DND-41 (cell line): ENCODE results near the gene POU2F3.
"Not testable (repeated sequence)": the region's sequence is repeated elsewhere in the genome, so short reads cannot be mapped to it uniquely, and the experiment has no call there.

Experiments
- ATAC-seq: fragments of 200-7000 bp; cut with Tn5 transposase; 3 replicates; pipeline ENCODE4 v1.9.1; 2021; ENCODE audit warnings: low read depth; ENCODE audit not compliant: insufficient read depth
- DNase-seq: peaks from one replicate; pipeline ENCODE4 v3.0.0-alpha.2; 2020
- H2AFZ ChIP-seq: 2 replicates; pipeline ENCODE4 v1.6.0; 2012; ENCODE audit warnings: low read depth, low read length
- H3K27ac ChIP-seq: 2 replicates; pipeline ENCODE4 v1.5.1; 2012; ENCODE audit warnings: low read length, inconsistent platforms
- H3K27me3 ChIP-seq: fragments of 200-600 bp; sonication (generic); 2 replicates; pipeline ENCODE4 v1.6.0; 2012; ENCODE audit warnings: low read length, mild to moderate bottlenecking, inconsistent platforms; ENCODE audit not compliant: insufficient read depth, poor library complexity
- H3K36me3 ChIP-seq: 2 replicates; pipeline ENCODE4 v1.5.1; 2012; ENCODE audit warnings: low read length, inconsistent platforms; ENCODE audit not compliant: insufficient read depth
- H3K4me1 ChIP-seq: 2 replicates; pipeline ENCODE4 v1.5.1; 2012; ENCODE audit warnings: mild to moderate bottlenecking, low read length; ENCODE audit not compliant: insufficient read depth
- H3K4me2 ChIP-seq: 2 replicates; pipeline ENCODE4 v1.6.0; 2012; ENCODE audit warnings: mild to moderate bottlenecking, moderate library complexity, low read length, inconsistent platforms; ENCODE audit not compliant: insufficient read depth
- H3K4me3 ChIP-seq, 2 experiments: fragments of 200-600 bp in 1 of 2; shearing (Covaris generic) in 1 of 2; 2 replicates each; pipeline ENCODE4 v1.5.1; 2012 to 2016; ENCODE audit warnings: inconsistent platforms in 2 of 2, low read length in 2 of 2, mild to moderate bottlenecking in 2 of 2, low read depth in 1 of 2, moderate library complexity in 1 of 2
- H3K79me2 ChIP-seq: 2 replicates; pipeline ENCODE4 v1.6.0; 2012; ENCODE audit warnings: low read length, inconsistent platforms; ENCODE audit not compliant: insufficient read depth
- H3K9ac ChIP-seq: 2 replicates; pipeline ENCODE4 v1.6.0; 2012; ENCODE audit warnings: low read depth, mild to moderate bottlenecking, inconsistent platforms, low read length, moderate library complexity
- H3K9me3 ChIP-seq: 2 replicates; pipeline ENCODE4 v1.5.1; 2012; ENCODE audit warnings: low read length, moderate library complexity, mild to moderate bottlenecking, inconsistent platforms; ENCODE audit not compliant: insufficient read depth, severe bottlenecking
- H4K20me1 ChIP-seq: 2 replicates; pipeline ENCODE4 v1.6.0; 2012; ENCODE audit warnings: low read length; ENCODE audit not compliant: insufficient read depth
- CTCF ChIP-seq: IDR thresholded peaks from 2 replicates; pipeline ENCODE4 v1.5.1; 2012; ENCODE audit warnings: borderline replicate concordance, low read length, moderate library complexity, mild to moderate bottlenecking; ENCODE audit not compliant: poor library complexity, severe bottlenecking; ENCODE audit errors: extremely low read depth
- EZH2 ChIP-seq: IDR thresholded peaks from 3 replicates; pipeline ENCODE4 v1.6.1; 2012; ENCODE audit warnings: borderline replicate concordance, low read depth, mild to moderate bottlenecking, moderate library complexity, low read length, inconsistent platforms; ENCODE audit not compliant: severe bottlenecking

The POU2F3 gene

GRCh38 chr11:120270386-120270785 is 30.4 kb downstream of the POU2F3 start:
- Histone ChIP-seq H3K4me2 (no peak overlapping the region), H3K4me3 (no peak overlapping the region), H3K27ac (no peak overlapping the region), H4K20me1 (no peaks in the 10 kb centered on the region), H2AFZ (no peak overlapping the region), H3K36me3 (no peaks in the 10 kb centered on the region), H3K9me3 (no peaks in the 10 kb centered on the region), H3K9ac (no peak overlapping the region), H3K27me3 (peaks cover 29% of the 10 kb centered on the region), H3K4me1 (no peaks in the 10 kb centered on the region), H3K79me2 (no peaks in the 10 kb centered on the region)
- no peak for DNase-seq
- TF ChIP-seq CTCF (no peak), EZH2 (no peak)
- no peak for ATAC-seq

GRCh38 chr11:120271672-120272071 is 31.7 kb downstream of the POU2F3 start:
- H3K36me3 ChIP-seq: no peaks in the 10 kb centered on the region
- H3K9ac ChIP-seq: no peak overlapping the region
- no peak overlapping the region for H2AFZ ChIP-seq
- H3K4me3 ChIP-seq: no peak overlapping the region
- no peaks in the 10 kb centered on the region for H3K4me1 ChIP-seq
- no peaks in the 10 kb centered on the region for H3K79me2 ChIP-seq
- no peak overlapping the region for H3K4me2 ChIP-seq
- no peaks in the 10 kb centered on the region for H3K9me3 ChIP-seq
- H3K27ac ChIP-seq: no peak overlapping the region
- TF ChIP-seq EZH2 (no peak), CTCF (no peak)
- DNase-seq: no peak
- peaks cover 24% of the 10 kb centered on the region for H3K27me3 ChIP-seq
- no peak for ATAC-seq
- no peaks in the 10 kb centered on the region for H4K20me1 ChIP-seq

- no peaks in the 10 kb centered on the region for H3K36me3 ChIP-seq
- DNase-seq: no peak
- no peak overlapping the region for H3K4me2 ChIP-seq
- no peak overlapping the region for H3K27ac ChIP-seq
- H4K20me1 ChIP-seq: no peaks in the 10 kb centered on the region
- H3K27me3 ChIP-seq: peaks cover 23% of the 10 kb centered on the region
- TF ChIP-seq CTCF: no peak
- no peak for TF ChIP-seq EZH2
- no peaks in the 10 kb centered on the region for H3K4me1 ChIP-seq
- ATAC-seq: no peak
- no peak overlapping the region for H2AFZ ChIP-seq
- H3K9ac ChIP-seq: no peak overlapping the region
- H3K4me3 ChIP-seq: no peak overlapping the region
- H3K79me2 ChIP-seq: no peaks in the 10 kb centered on the region
- no peaks in the 10 kb centered on the region for H3K9me3 ChIP-seq
Measured at GRCh38 chr11:120272303-120272702, 32.4 kb downstream of the POU2F3 start.

GRCh38 chr11:120273432-120273831 is 33.5 kb downstream of the POU2F3 start:
- Histone ChIP-seq H3K36me3 (no peaks in the 10 kb centered on the region), H3K27ac (no peak overlapping the region), H3K9ac (no peak overlapping the region), H3K9me3 (no peaks in the 10 kb centered on the region), H3K27me3 (peaks cover 31% of the 10 kb centered on the region), H4K20me1 (no peaks in the 10 kb centered on the region), H3K79me2 (no peaks in the 10 kb centered on the region), H2AFZ (no peak overlapping the region), H3K4me1 (no peaks in the 10 kb centered on the region), H3K4me2 (no peak overlapping the region), H3K4me3 (no peak overlapping the region)
- no peak for TF ChIP-seq CTCF
- DNase-seq: no peak
- no peak for ATAC-seq

GRCh38 chr11:120273956-120274355 is 34.0 kb downstream of the POU2F3 start:
- H3K9me3 ChIP-seq, H3K27ac ChIP-seq, H3K4me1 ChIP-seq, DNase-seq, H3K79me2 ChIP-seq, H3K36me3 ChIP-seq, H3K4me2 ChIP-seq, ATAC-seq, H3K9ac ChIP-seq, H4K20me1 ChIP-seq, H3K4me3 ChIP-seq, H2AFZ ChIP-seq: not testable (repeated sequence)
- peaks cover 29% of the 10 kb centered on the region for H3K27me3 ChIP-seq
